AG09319 (cell line): ENCODE measurements around the gene RAB1A.
"Not testable (repeated sequence)": the region's sequence is repeated elsewhere in the genome, so short reads cannot be mapped to it uniquely, and the experiment has no call there.

ENCODE experiments used
- DNase-seq: peaks from one replicate; pipeline ENCODE4 v3.0.0-alpha.2; 2010; ENCODE audit warnings: low read depth; ENCODE audit errors: extremely low read depth
- TF ChIP-seq, protein P1 (sequence below): IDR thresholded peaks from 2 replicates; pipeline ENCODE4 v1.5.1; 2011; ENCODE audit warnings: low read depth, mild to moderate bottlenecking, inconsistent platforms, low read length, moderate library complexity

The RAB1A gene

DNA sequence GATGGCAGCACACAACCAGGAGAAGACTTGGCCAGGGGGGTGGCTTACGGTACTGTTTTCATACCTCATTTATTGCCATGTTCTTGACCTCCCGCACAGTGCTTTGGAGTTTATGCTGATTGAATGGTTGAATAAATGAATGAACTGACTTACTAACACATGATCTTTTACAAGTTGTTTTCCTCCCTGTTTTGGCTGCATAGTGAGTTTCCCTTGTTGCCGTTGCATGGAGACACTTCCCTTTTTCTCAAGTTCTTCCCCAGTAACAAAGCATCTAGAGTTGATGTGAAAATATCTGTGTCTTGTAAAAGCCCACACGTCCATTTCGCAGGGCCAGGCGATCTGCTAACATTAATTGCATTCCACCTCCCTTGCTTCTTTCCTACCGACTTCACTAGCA lies 35.7 kb upstream of the RAB1A start:
- TF ChIP-seq, protein P1, sequence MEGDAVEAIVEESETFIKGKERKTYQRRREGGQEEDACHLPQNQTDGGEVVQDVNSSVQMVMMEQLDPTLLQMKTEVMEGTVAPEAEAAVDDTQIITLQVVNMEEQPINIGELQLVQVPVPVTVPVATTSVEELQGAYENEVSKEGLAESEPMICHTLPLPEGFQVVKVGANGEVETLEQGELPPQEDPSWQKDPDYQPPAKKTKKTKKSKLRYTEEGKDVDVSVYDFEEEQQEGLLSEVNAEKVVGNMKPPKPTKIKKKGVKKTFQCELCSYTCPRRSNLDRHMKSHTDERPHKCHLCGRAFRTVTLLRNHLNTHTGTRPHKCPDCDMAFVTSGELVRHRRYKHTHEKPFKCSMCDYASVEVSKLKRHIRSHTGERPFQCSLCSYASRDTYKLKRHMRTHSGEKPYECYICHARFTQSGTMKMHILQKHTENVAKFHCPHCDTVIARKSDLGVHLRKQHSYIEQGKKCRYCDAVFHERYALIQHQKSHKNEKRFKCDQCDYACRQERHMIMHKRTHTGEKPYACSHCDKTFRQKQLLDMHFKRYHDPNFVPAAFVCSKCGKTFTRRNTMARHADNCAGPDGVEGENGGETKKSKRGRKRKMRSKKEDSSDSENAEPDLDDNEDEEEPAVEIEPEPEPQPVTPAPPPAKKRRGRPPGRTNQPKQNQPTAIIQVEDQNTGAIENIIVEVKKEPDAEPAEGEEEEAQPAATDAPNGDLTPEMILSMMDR: no peak

GRCh38 chr2:65164426-65164891 lies 34.6 kb upstream of the RAB1A start:
- DNase-seq: no peak
- TF ChIP-seq, protein P1: no peak

More for the DNA sequence above, 35.7 kb upstream of the RAB1A start:
- DNase-seq: no peak

GRCh38 chr2:65161551-65162100 lies 31.7 kb upstream of the RAB1A start:
- no peak for DNase-seq
- TF ChIP-seq, protein P1: no peak

- DNase-seq: no peak
- TF ChIP-seq, protein P1: no peak
Measured at GRCh38 chr2:65159906-65160305, 30.0 kb upstream of the RAB1A start.

- DNase-seq: no peak
- TF ChIP-seq, protein P1: no peak
Measured at GRCh38 chr2:65159261-65159660, 29.4 kb upstream of the RAB1A start.

DNA sequence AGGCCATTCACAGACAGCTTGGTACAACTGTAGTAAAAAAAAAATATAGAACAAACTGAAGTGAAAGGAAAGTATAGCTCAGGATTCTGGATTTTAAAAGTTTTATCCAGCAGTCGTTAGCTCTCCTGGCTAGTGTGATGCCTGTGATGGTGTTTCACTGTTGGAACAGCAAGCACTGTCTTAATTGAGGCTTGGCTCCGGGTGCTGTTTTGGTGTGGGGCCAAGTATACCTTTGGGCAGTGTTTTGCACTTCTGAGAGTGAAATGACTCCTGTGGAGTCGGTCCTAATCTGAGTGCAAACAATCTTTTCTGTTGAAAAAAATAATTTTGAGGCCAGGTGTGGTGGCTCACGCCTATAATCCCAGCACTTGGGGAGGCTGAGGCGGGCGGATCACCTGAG lies 28.7 kb upstream of the RAB1A start:
- DNase-seq: no peak
- TF ChIP-seq, protein P1: no peak

DNA sequence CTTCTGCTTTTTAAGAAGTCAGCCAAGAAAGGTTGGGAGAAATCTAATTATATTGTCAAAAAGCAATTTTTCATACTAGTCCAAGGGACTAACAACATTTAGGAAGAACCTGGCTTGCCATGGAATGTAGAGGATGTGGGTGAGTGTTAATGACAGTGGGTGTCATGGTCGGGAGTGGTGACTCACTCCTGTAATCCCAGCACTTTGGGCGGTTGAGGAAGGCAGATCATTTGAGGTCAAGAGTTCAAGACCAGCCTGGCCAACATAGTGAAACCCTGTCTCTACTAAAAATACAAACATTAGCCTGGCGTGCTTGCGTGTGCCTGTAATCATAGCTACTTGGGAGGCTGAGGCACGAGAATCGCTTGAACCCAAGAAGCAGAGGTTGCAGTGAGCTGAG lies 27.9 kb upstream of the RAB1A start:
- not testable (repeated sequence) for DNase-seq

DNA sequence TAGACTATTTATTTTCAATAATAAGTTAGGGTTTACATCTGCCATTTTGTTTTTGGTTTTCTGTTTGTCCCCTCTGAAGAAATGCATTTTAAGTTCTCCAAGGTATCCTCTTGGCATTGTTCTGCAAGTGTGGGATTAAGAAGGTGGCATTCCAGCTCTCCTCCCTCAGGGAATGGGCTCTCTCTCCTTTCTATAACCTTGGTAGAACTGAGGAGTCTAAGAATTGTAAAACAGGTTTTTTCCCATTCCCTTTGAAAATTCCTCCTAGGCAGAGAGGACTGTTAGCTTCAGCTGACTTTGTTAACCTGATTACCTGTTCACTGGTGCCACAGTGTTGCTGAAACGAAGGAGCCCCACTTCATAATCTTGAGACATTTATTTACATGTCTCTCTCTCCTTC lies 26.1 kb upstream of the RAB1A start:
- TF ChIP-seq, protein P1: no peak
- DNase-seq: no peak
